HG03558 (cell line): ENCODE data around the gene PCDHA9.
"Not testable (repeated sequence)": the region's sequence is repeated elsewhere in the genome, so short reads cannot be mapped to it uniquely, and the experiment has no call there.

ENCODE experiments used
- ATAC-seq: cut with Tn5 transposase; IDR thresholded peaks from one replicate; pipeline ENCODE4 v1.9.1; 2021; ENCODE audit warnings: moderate number of reproducible peaks; ENCODE audit not compliant: unreplicated experiment; ENCODE audit errors: extremely low read depth

Gene PCDHA9

GRCh38 chr5:140834439-140835008 lies 13.7 kb upstream of the PCDHA9 start:
- not testable (repeated sequence) for ATAC-seq

- ATAC-seq, result no peak
Measured at GRCh38 chr5:140835622-140836510, 12.3 kb upstream of the PCDHA9 start.

DNA sequence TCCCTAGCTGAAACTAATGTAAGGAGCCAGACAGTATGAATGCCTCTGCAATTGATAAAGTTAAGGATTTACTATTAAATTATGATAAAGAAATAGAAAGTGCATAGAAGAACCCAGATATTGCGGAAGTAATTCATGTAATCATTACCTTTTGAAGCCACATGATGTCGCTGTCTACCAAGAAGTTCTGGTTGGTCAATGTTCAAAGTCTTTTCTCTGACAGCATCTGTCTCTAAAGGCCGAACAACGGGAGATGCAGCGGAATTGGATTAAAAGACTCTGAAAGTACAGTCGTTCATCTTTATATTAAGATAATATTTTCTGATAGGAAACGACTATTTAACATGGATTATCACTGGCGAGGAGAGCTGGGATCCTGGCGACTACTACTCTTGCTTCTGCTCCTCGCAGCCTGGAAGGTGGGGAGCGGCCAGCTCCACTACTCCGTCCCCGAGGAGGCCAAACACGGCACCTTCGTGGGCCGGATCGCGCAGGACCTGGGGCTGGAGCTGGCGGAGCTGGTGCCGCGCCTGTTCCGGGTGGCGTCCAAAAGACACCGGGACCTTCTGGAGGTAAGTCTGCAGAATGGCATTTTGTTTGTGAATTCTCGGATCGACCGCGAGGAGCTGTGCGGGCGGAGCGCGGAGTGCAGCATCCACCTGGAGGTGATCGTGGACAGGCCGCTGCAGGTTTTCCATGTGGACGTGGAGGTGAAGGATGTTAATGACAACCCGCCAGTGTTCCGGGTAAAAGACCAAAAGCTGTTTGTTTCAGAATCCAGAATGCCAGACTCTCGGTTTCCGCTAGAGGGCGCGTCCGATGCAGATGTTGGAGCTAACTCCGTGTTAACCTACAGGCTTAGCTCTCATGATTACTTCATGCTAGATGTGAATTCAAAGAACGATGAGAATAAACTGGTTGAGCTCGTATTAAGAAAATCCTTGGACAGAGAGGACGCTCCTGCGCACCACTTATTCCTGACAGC lies 6.9 kb upstream of the PCDHA9 start, which contains the start of gene PCDHA8:
PCDHA8 (plus strand) TSS at position 210 of the 985 bp plus-strand sequence; CDS start at position 345, 135 bp downstream.
- no peak for ATAC-seq

- ATAC-seq, result no peak
Measured at GRCh38 chr5:140842798-140843733, 5.1 kb upstream of the PCDHA9 start.

GRCh38 chr5:140849831-140850634 lies 1.9 kb downstream of the PCDHA9 start:
- not testable (repeated sequence) for ATAC-seq

DNA sequence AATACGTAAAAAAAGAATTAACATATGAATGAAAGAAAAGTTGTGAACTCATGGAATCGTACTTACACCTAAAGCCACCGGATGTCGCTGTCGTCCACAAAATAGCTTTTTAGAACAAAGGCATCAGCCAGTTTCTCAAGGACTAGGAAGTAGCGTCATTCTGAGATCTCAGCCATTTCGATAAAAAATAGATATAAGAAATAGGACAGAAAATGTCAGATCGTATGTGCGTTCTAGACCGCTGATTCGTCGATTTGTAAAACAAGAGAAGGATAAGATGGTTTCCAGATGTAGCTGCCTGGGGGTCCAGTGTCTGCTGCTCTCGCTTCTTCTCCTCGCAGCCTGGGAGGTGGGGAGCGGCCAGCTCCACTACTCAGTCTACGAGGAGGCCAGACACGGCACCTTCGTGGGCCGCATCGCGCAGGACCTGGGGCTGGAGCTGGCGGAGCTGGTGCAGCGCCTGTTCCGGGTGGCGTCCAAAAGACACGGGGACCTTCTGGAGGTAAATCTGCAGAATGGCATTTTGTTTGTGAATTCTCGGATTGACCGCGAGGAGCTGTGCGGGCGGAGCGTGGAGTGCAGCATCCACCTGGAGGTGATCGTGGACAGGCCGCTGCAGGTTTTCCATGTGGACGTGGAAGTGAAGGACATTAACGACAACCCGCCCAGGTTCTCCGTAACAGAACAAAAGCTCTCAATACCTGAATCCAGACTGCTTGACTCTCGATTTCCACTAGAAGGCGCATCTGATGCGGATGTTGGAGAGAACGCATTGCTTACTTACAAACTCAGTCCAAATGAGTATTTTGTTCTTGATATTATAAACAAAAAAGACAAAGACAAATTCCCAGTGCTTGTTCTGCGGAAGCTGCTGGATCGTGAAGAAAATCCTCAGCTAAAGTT lies 7.8 kb downstream of the PCDHA9 start, which contains the start of gene PCDHA10:
PCDHA10 (plus strand) TSS at position 126 of the 903 bp plus-strand sequence; CDS start at position 278, 152 bp downstream.
- ATAC-seq, result no peak

DNA sequence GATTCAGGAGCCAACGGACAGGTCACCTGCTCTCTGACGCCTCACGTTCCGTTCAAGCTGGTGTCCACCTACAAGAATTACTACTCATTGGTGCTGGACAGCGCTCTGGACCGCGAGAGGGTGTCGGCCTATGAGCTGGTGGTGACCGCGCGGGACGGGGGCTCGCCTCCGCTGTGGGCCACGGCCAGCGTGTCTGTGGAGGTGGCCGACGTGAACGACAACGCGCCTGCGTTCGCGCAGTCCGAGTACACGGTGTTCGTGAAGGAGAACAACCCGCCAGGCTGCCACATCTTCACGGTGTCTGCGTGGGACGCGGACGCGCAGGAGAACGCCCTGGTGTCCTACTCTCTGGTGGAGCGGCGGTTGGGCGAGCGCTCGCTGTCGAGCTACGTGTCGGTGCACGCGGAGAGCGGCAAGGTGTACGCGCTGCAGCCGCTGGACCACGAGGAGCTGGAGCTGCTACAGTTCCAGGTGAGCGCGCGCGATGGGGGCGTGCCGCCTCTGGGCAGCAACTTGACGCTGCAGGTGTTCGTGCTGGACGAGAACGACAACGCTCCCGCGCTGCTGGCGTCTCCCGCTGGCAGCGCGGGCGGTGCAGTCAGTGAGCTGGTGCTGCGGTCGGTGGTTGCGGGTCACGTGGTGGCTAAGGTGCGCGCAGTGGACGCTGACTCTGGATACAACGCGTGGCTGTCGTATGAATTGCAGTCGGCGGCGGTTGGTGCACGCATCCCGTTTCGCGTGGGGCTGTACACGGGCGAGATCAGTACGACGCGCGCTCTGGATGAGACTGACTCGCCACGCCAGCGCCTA lies 9.2 kb downstream of the PCDHA9 start:
- ATAC-seq, result no peak

DNA sequence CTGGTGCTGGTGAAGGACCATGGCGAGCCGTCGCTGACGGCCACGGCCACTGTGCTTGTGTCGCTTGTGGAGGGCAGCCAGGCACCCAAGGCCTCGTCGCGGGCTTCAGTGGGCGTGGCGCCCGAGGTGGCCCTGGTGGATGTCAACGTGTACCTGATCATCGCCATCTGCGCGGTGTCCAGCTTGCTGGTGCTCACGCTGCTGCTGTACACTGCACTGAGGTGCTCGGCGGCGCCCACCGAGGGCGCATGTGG lies 9.7 kb downstream of the PCDHA9 start:
- no peak for ATAC-seq

DNA sequence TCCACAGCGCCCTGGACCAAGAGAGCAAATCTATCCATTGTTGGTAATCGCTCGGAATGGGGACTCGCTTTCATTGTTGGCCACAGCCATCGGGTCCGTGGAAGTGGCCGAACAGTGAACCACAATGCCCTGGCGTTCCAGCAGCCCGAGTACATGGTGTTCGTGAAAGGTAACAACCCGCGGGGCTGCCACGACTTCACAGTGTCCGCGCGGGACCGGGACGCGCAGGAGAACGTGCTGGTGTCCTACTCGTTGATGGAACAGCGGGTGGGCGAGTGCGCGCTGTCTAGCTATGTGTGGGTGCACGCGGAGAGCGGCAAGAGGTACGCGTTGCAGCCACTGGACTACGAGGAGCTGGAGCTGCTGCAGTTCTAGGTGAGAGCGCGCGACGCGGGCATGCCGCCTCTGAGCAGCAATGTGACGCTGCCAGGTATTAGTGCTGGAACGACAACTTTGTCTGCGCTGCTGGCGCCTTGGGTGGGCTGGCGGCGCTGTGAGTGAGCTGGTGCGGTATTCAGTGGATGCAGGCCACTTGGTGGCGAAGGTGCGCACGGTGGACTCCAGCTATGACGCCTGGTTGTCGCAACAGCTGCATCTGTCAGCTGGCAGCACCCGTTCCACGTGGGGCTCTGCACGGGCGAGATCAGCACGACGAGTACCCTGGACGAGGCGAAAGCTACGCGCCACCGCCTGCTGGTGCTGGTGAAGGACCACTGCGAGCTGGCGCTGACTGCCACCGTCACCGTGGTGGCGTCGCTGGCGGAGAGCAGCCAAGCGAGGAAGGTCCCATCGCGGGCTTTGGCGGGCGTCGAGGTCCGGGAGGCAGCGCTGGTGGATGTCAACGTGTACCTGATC lies 14.5 kb downstream of the PCDHA9 start:
- no peak for ATAC-seq

GRCh38 chr5:140868721-140869554 lies 20.8 kb downstream of the PCDHA9 start, which contains the start of gene PCDHA11:
Gene PCDHA11 (plus strand): TSS chr5:140868957. CDS start chr5:140869104, 147 bp downstream.
- no peak for ATAC-seq

- ATAC-seq, result no peak
Measured at GRCh38 chr5:140869555-140869886, 21.3 kb downstream of the PCDHA9 start.

GRCh38 chr5:140870221-140871201 lies 22.3 kb downstream of the PCDHA9 start:
- ATAC-seq, result no peak

- no peak for ATAC-seq
Measured at GRCh38 chr5:140875085-140876065, 27.2 kb downstream of the PCDHA9 start, which contains the start of gene PCDHA12. Gene PCDHA12 (plus strand): TSS chr5:140875308. CDS start chr5:140875473, 165 bp downstream.
